GM12878 (cell line): ENCODE results near the gene TSPEAR. TPM values are rescaled to one million over a fixed set of nuclear protein-coding genes. Genes with fewer than 3 reads are reported as not detected.
"Not testable (repeated sequence)": the region's sequence is repeated elsewhere in the genome, so short reads cannot be mapped to it uniquely, and the experiment has no call there.

Source experiments
- ATAC-seq: fragments of 200-7000 bp; cut with Tn5 transposase; 3 replicates; pipeline ENCODE4 v1.9.1; 2020; ENCODE audit warnings: mild to moderate bottlenecking, moderate library complexity
- BruUV-seq: library from RNA; stranded (reverse); fragments of 400-500 nt; replicated peaks from 2 replicates; lab custom pipeline; 2021; lab: Mats Ljungman, UMichigan
- CTCF ChIA-PET: fragments of 300-600 bp; sonication (Branson Sonifier 250); formaldehyde crosslinking; extraction: SDS; loops from one replicate; lab custom pipeline; 2021; ENCODE audit warnings: inconsistent platforms; lab: Yijun Ruan, JAX
- POLR2A ChIA-PET: fragments of 350-600 bp; formaldehyde crosslinking; extraction: SDS; loops from one replicate; lab custom pipeline; 2021; ENCODE audit warnings: inconsistent platforms; lab: Charles Lee
- RAD21 ChIA-PET: fragments of 300-600 bp; sonication (Branson Sonifier 250); formaldehyde crosslinking; loops from one replicate; lab custom pipeline; 2023; ENCODE audit warnings: antibody characterized with exemption; ENCODE audit not compliant: unreplicated experiment; lab: Charles Lee
- SMC1A ChIA-PET: fragments of 300-600 bp; sonication (Branson Sonifier 250); formaldehyde crosslinking; loops from one replicate; lab custom pipeline; 2023; ENCODE audit not compliant: unreplicated experiment, uncharacterized antibody; lab: Charles Lee
- DNase-seq: peaks from one replicate; pipeline ENCODE4 v3.0.0-alpha.2; 2011; ENCODE audit warnings: low read depth, low spot score
- FAIRE-seq: peaks from 3 replicates; lab custom pipeline; 2011; peaks lifted over from hg19 to GRCh38; lab: Jason Lieb, UNC
- H2AFZ ChIP-seq: 2 replicates; pipeline ENCODE4 v1.6.0; 2011; ENCODE audit warnings: low read depth, low read length, control low read depth; ENCODE audit not compliant: control insufficient read depth
- H3K27ac ChIP-seq: 2 replicates; pipeline ENCODE4 v1.5.1; 2011; ENCODE audit warnings: control low read depth; ENCODE audit not compliant: control insufficient read depth, insufficient read depth
- H3K27me3 ChIP-seq, 2 experiments: replicated peaks in 1 of 2; 2 replicates each; pipeline versions ENCODE4 v1.6.0 to v1.6.1; 2011; ENCODE audit warnings: low read length in 1 of 2; ENCODE audit not compliant: control insufficient read depth in 2 of 2, insufficient read depth in 2 of 2
- H3K36me3 ChIP-seq, 2 experiments: 2 replicates each; pipeline ENCODE4 v1.5.1; 2011; ENCODE audit warnings: low read length in 1 of 2; ENCODE audit not compliant: control insufficient read depth in 2 of 2, insufficient read depth in 2 of 2
- H3K4me1 ChIP-seq: 2 replicates; pipeline ENCODE4 v1.6.1; 2011; ENCODE audit warnings: mild to moderate bottlenecking, low read length, moderate library complexity, mixed read lengths; ENCODE audit not compliant: control insufficient read depth, insufficient read depth
- H3K4me2 ChIP-seq: 2 replicates; pipeline ENCODE4 v1.6.0; 2011; ENCODE audit warnings: control low read depth; ENCODE audit not compliant: control insufficient read depth, insufficient read depth
- H3K4me3 ChIP-seq: fragments of 200-600 bp; sonication (generic); 2 replicates; pipeline ENCODE4 v1.5.1; 2016
- H3K79me2 ChIP-seq: 2 replicates; pipeline ENCODE4 v1.6.0; 2011; ENCODE audit warnings: low read length; ENCODE audit not compliant: control insufficient read depth, insufficient read depth
- H3K9ac ChIP-seq: 2 replicates; pipeline ENCODE4 v1.8.0; 2011; ENCODE audit warnings: low read length, control low read depth, mixed read lengths; ENCODE audit not compliant: control insufficient read depth, insufficient read depth
- H3K9me3 ChIP-seq: replicated peaks from 3 replicates; pipeline ENCODE4 v1.5.1; 2011; ENCODE audit warnings: mild to moderate bottlenecking, low read length; ENCODE audit not compliant: control insufficient read depth, insufficient read depth
- H4K20me1 ChIP-seq: 2 replicates; pipeline ENCODE4 v1.6.0; 2011; ENCODE audit not compliant: control insufficient read depth, insufficient read depth
- BCL11A ChIP-seq: IDR thresholded peaks from 2 replicates; pipeline ENCODE4 v1.6.1; 2011; ENCODE audit warnings: low read depth, low read length
- CHD1 ChIP-seq: IDR thresholded peaks from 2 replicates; pipeline ENCODE4 v1.6.1; 2012; ENCODE audit warnings: low read depth, low read length, improper control_type of control experiment
- HDAC2 ChIP-seq: fragments of 200-600 bp; sonication (generic); IDR thresholded peaks from 2 replicates; pipeline ENCODE4 v1.6.1; 2017
- IKZF2 ChIP-seq, 2 experiments: fragments of 450-650 bp; IDR thresholded peaks; 2 replicates each; pipeline ENCODE4 v1.6.1; 2017; ENCODE audit warnings: mild to moderate bottlenecking in 2 of 2, moderate library complexity in 2 of 2
- LARP7 ChIP-seq: fragments of 450-650 bp; IDR thresholded peaks from 2 replicates; pipeline ENCODE4 v1.6.1; 2017; ENCODE audit warnings: mild to moderate bottlenecking
- MAX ChIP-seq: IDR thresholded peaks from 2 replicates; pipeline ENCODE4 v1.6.1; 2012; ENCODE audit warnings: low read depth, low read length, improper control_type of control experiment
- SMAD5 ChIP-seq: IDR thresholded peaks from 2 replicates; pipeline ENCODE4 v1.6.1; 2016; ENCODE audit warnings: antibody characterized with exemption, low read depth
- TBL1XR1 ChIP-seq: IDR thresholded peaks from 2 replicates; pipeline ENCODE4 v1.6.1; 2012; ENCODE audit warnings: low read depth, low read length, improper control_type of control experiment
- ZBED1 ChIP-seq: IDR thresholded peaks from 2 replicates; pipeline ENCODE4 v1.6.1; 2016; ENCODE audit warnings: borderline replicate concordance
- WGBS: methylation state at CpG from one replicate; pipeline ENCODE4 v1.1.6; 2016; ENCODE audit warnings: low lambda C conversion rate; ENCODE audit not compliant: insufficient replicate concordance, insufficient coverage; ENCODE audit errors: missing lambda C conversion rate; 5-methylcytosine and 5-hydroxymethylcytosine counted together
- in situ Hi-C: fragments of 300-500 bp; cut with MboI; formaldehyde crosslinking; loops from 9 replicates; pipeline ENCODE4 v1.14.3; 2018; ENCODE audit warnings: mixed read lengths
- intact Hi-C: fragments of 100-400 bp; cut with micrococcal nuclease; formaldehyde crosslinking; loops from one replicate; pipeline ENCODE4 v1.14.2; 2022; ENCODE audit not compliant: unreplicated experiment
- polyA plus RNA-seq, 11 experiments: library from polyadenylated mRNA; depleted of rRNA in 4 of 11; unstranded in 6 of 11; stranded (reverse) in 5 of 11; fragments of >200 nt; fragmentation: Nextera tagmentation in 4 of 11; fragmentation: Illumina TruSeq in 1 of 11; extraction: Ambion mirVana in 4 of 11; extraction: Trizol in 1 of 11; gene quantifications; 1 replicate in 1 of 11; 2 replicates in 10 of 11; pipeline versions ENCODE4 v1.2.1 to v1.2.3, GENCODE V29; 2011 to 2016; ENCODE audit warnings: inconsistent platforms in 2 of 11, missing spikeins in 2 of 11, low read depth in 1 of 11
- total RNA-seq, 4 experiments: library from RNA; depleted of rRNA in 3 of 4; stranded (reverse); fragments of >200 nt in 3 of 4; fragmentation: Illumina TruSeq in 1 of 4; extraction: Trizol in 1 of 4; gene quantifications; 2 replicates each; pipeline versions ENCODE4 v1.2.1 to v1.2.3, GENCODE V29; 2013 to 2021

The TSPEAR gene
- total and polyA plus RNA-seq, 10 of the 15 experiments (the other 5 are each of a cell fraction or from before 2014, with no cell fraction given): not detected

GRCh38 chr21:44647222-44647552, 64.2 kb downstream of the TSPEAR start:
- Histone ChIP-seq H3K36me3 (no peaks in the 10 kb centered on the region), H3K9me3 (peaks cover 1% of the 10 kb centered on the region; the same call in 1 of the 3 replicates), H3K4me2 (no peak overlapping the region), H2AFZ (no peak overlapping the region), H3K27me3 (no peaks in the 10 kb centered on the region), H3K27ac (no peak overlapping the region), H3K9ac (no peak overlapping the region), H4K20me1 (no peaks in the 10 kb centered on the region)
- intact Hi-C loops (no loop called here), in situ Hi-C loops (no loop called here)
- FAIRE-seq (no peak), ATAC-seq (no peak), DNase-seq (no peak)
- ChIA-PET SMC1A (no interaction called here), CTCF (no interaction called here), POLR2A (no interaction called here)
- TF ChIP-seq LARP7: no peak
- TF ChIP-seq MAX: no peak
- TF ChIP-seq CHD1: no peak
- TF ChIP-seq ZBED1: no peak
- no peak for TF ChIP-seq IKZF2 (IDR thresholded peaks at IDR 0.05)
- TF ChIP-seq TBL1XR1: no peak
- TF ChIP-seq SMAD5: no peak
- TF ChIP-seq BCL11A: no peak
- TF ChIP-seq HDAC2: no peak
- TF ChIP-seq, all 136 proteins: peak for 0
- no peaks in the 10 kb centered on the region for H3K79me2 ChIP-seq
- RAD21 ChIA-PET: no interaction called here
- no peaks in the 10 kb centered on the region for H3K4me1 ChIP-seq
- no TSS peak for BruUV-seq
- H3K4me3 ChIP-seq: no peak overlapping the region
- 60% methylated on average over 8 of the region's 8 CpGs for WGBS

- BruUV-seq, H3K4me1 ChIP-seq, H3K9ac ChIP-seq, H3K9me3 ChIP-seq, ATAC-seq, H2AFZ ChIP-seq, H3K27ac ChIP-seq, H3K36me3 ChIP-seq, FAIRE-seq, H3K4me3 ChIP-seq, in situ Hi-C loops, CTCF ChIA-PET, H3K4me2 ChIP-seq, DNase-seq, H3K79me2 ChIP-seq, intact Hi-C loops, H3K27me3 ChIP-seq, SMC1A ChIA-PET, RAD21 ChIA-PET, H4K20me1 ChIP-seq: not testable (repeated sequence)
- WGBS: 45% methylated on average over 21 of the region's 21 CpGs
- POLR2A ChIA-PET: interaction anchor here (0.7 kb wide), 1 partner anchor 116 kb away, joined by 4 read pairs; no protein-coding TSS in a partner anchor
Measured at GRCh38 chr21:44646366-44647221, 64.8 kb downstream of the TSPEAR start, which contains the start of gene KRTAP10-11. TSS of gene KRTAP10-11 (plus strand) at chr21:44646414. CDS start at chr21:44646459, 45 bp downstream.
